SK-MEL-5 (cell line): Measurements from ENCODE around the gene KATNAL2. TPM values are rescaled to one million over a fixed set of nuclear protein-coding genes. Genes with fewer than 3 reads are reported as not detected.
A peak's percentile ranks its signal among the peaks of the same experiment; 100 is the strongest.

ENCODE experiments used
- DNase-seq: peaks from one replicate; pipeline ENCODE4 v3.0.0-alpha.2; 2016; ENCODE audit warnings: low read depth, low spot score
- in situ Hi-C: cut with HindIII; loops from 2 replicates; pipeline ENCODE4 v1.10.0; 2016; ENCODE audit warnings: low sequenced_read_pairs, high pct_unique_total_duplicates, low pct_unique_long_range_greater_than_20kb
- polyA plus RNA-seq, 2 experiments: library from polyadenylated mRNA; depleted of rRNA; stranded (reverse); fragments of >200 nt; gene quantifications; 2 replicates each; pipeline ENCODE4 v1.2.3, GENCODE V29; 2015
- total RNA-seq: library from RNA; depleted of rRNA; stranded (reverse); fragments of >200 nt; shearing (Covaris generic); gene quantifications from 2 replicates; pipeline ENCODE4 v1.2.3, GENCODE V29; 2014; rRNA removed

Gene KATNAL2, protein sequence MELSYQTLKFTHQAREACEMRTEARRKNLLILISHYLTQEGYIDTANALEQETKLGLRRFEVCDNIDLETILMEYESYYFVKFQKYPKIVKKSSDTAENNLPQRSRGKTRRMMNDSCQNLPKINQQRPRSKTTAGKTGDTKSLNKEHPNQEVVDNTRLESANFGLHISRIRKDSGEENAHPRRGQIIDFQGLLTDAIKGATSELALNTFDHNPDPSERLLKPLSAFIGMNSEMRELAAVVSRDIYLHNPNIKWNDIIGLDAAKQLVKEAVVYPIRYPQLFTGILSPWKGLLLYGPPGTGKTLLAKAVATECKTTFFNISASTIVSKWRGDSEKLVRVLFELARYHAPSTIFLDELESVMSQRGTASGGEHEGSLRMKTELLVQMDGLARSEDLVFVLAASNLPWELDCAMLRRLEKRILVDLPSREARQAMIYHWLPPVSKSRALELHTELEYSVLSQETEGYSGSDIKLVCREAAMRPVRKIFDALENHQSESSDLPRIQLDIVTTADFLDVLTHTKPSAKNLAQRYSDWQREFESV
- 9.5 and 10.0 TPM in 2 replicates for total RNA-seq
- polyA plus RNA-seq (2015; cell fraction: cytosol; rRNA removed), result 4.2 and 5.3 TPM in 2 replicates
- 94.8 and 119 TPM in 2 replicates for polyA plus RNA-seq (2015; cell fraction: nucleus; rRNA removed)

DNA sequence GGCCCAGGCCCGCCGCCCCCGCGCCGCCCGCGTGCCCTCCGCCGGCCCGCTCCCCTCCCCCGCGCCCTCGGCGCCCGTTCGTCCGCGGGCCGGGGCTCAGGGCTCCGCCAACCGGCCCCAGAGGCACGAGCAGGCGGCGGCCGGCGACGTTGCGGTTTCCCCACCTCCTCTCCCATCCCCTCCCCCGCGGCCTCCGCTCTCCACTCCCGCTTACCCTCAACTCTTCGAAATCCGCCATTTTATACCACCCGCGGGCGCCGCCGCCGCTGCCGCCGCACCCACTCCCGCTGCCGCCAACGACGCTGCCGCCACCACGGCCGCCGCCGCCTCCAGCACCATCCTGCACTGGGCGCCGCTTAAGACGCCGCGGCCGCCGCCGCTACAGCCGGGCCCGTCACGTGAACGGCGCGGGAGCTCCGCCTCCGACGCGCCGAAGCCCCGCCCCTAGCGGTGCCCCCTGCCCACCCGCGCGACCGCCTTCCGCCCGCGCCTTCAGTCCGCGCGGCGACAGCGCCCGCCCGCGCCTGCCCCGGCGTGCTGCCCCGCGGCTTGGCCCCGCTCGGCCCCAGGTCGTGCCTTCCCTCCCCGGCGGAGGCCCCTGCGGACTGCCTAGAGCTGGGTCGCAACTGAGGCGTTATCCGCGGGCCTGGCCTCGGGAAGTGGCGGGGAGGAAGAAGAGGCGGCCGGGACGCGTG, at the start of gene KATNAL2, which contains the start of gene PIAS2:
Gene KATNAL2, plus strand, starts transcription at position 495 of the 695 bp plus-strand sequence. CDS start 29,271 bp downstream, outside the sequence.
Gene PIAS2, minus strand, starts transcription at position 400 of the 695 bp plus-strand sequence. Its CDS starts 162 bp downstream, at position 238.
- in situ Hi-C loops, result no loop called here

GRCh38 chr18:46868169-46868921, 49.1 kb upstream of the KATNAL2 start:
- no peak for DNase-seq
- in situ Hi-C loops, result no loop called here

More for the DNA sequence above, at the start of gene KATNAL2, which contains the start of gene PIAS2:
- peak; percentile 66 for DNase-seq

DNA sequence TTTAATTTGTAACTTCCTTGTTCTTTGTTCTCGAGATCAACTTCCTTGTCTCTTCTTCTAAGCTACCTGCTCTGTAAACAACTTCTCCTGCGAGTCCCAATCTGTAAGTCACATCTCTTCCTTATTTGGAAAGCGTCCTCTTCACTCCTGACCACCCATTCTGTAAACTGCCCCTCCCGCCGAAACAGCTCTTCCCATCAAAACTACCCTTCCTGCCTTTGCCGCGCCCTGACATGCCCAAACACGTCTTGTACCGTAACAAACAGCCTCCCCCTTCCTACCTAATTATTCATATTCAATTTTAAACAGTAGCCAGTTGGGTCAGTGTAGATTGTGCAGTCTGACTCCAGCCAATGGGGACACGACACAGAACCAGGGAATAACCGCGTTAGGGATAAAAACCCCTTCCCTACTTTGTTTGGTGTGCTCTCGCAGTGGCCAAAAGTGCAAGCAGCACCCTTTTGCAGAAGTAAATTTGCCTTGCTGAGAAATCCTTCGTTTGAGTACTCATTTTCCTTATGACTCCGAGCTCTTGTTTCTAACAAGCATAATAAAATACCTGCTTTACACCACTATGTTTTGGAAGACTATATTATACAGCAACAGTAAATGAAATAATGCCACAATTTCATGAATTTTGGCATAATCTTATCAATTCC, 39.9 kb upstream of the KATNAL2 start:
- no peak for DNase-seq
- in situ Hi-C loops, result no loop called here

DNA sequence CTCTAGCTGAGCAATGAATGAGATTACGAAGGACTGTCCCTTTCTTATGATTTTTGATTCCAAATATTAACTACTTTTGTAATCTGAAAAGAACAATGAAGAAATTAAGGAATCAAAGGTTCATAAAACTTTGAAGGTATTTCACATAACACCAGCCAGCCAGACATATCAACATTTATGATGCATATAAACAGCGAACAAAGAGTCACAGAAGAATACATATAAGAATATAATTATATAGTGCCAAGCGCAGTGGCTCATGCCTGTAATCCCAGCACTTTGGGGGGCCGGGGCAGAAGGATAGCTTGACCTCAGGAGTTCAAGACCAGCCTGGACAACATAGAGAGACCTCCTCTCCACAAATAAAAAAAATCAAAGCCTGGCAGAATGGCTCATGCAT, 34.2 kb upstream of the KATNAL2 start:
- in situ Hi-C loops, result no loop called here
- DNase-seq, result no peak

GRCh38 chr18:46886893-46887292, 30.5 kb upstream of the KATNAL2 start:
- no peak for DNase-seq
- in situ Hi-C loops, result no loop called here

DNA sequence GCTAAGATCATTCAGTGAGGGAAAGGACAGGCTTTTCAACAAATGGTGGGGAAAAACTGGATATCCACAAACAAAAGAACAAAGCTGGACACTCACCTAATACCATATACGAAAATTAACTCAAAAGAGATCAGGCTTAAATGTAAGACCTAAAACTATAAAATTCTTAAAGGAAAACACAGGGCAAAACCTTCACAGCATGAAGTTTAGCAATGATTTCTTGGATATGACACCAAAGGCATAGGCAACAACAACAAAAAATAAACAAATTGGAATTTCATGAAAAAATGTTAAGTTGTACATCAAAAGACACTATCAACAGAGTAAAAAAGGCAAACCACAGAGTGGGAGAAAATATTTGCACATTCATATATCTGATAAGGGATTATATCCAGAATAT, 28.4 kb upstream of the KATNAL2 start:
- in situ Hi-C loops, result no loop called here
- DNase-seq, result no peak

GRCh38 chr18:46891742-46892214, 25.6 kb upstream of the KATNAL2 start:
- in situ Hi-C loops, result no loop called here
- no peak for DNase-seq

- in situ Hi-C loops, result no loop called here
- no peak for DNase-seq
Observed at GRCh38 chr18:46892842-46893241, 24.6 kb upstream of the KATNAL2 start.

DNA sequence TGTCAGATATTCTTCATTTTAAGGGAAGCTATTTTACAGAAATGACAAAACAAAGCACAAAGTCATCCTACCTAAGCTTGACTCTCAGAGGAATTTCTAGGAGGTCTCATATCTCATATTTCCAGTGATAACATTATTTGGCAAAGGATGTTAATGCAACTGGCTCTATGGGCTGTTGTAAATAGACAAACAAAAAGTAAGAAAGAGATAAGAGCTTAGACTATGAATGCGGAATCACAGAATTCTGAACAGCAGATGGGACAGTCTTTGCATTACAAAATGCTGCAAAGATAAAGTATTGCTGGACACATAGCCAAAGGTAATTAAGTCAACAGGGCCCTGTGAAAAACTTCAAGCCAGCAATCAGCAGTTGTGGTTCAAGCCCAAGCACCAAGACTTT, 24.0 kb upstream of the KATNAL2 start:
- in situ Hi-C loops, result no loop called here
- DNase-seq, result no peak

- in situ Hi-C loops, result no loop called here
- DNase-seq, result no peak
Observed at GRCh38 chr18:46894124-46894523, 23.3 kb upstream of the KATNAL2 start.

DNA sequence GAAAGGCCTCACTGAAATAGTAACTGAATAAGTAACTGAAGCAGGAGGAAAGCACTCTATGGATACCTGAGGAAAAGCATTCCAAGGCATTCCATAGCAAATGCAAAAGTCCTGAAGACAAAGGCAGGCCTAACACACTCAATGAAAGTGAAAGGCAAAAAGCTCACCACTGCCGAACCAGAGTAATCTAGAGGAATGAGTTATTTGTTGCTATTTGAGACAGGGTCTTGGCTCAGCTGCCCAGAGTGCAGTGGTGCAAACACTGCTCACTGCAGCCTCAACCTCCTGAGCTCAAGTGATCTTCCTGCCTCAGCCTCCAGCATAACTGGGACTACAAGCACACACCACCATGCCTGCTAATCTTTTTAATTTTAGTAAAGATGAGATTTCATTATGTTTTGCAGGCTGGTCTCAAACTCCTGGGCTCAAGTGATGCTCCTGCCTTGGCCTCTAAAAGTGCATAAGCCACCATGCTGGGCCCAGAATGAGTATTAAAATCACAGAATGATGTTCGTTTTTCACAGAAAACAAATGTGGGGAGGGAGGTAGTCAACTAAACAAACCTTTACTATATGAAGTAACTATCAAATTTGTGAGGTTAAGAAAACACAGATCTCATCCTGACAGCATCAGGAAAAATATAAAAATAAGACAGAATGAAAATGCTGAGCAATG, 18.0 kb upstream of the KATNAL2 start:
- in situ Hi-C loops, result no loop called here
- DNase-seq, result no peak

- no peak for DNase-seq
- in situ Hi-C loops, result no loop called here
Observed at GRCh38 chr18:46903406-46903805, 14.0 kb upstream of the KATNAL2 start.

DNA sequence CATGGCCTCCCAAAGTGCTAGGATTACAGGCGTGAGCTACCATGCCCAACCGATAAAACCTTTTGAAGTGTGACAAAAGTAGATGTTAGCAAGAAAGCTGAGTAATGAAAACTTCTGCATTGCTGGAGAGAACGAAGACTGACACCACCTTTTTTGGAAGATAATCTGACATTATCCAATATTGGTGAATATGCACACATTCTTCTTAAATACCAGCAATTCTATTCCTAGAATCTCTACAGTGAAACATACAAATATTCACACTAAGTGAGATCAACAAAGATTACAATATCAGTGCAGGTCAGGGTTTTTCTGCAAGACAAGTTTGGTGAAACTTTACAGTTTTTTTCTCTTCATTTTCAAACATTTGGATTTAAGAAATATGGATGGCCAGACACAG, 7.9 kb upstream of the KATNAL2 start:
- DNase-seq, result no peak
- in situ Hi-C loops, result no loop called here

DNA sequence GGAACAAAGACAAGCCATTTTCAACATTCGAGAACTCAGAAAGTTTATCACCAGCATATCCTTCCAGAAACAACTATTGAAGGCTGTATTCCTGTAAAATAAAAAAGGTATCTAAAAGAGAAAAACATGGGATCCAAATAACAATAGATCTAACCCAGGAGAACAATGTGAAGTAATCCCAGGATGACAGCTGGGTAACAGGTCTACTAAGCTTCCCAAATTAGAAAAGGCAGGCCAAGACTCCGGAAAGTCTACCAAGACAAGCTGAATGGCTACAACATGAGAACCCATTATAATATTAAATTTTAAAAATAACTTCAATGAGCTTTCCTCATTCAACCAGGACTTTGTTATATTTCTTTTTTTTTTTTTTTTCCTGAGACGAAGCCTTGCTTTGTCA, 6.5 kb upstream of the KATNAL2 start:
- in situ Hi-C loops, result no loop called here
- DNase-seq, result no peak

DNA sequence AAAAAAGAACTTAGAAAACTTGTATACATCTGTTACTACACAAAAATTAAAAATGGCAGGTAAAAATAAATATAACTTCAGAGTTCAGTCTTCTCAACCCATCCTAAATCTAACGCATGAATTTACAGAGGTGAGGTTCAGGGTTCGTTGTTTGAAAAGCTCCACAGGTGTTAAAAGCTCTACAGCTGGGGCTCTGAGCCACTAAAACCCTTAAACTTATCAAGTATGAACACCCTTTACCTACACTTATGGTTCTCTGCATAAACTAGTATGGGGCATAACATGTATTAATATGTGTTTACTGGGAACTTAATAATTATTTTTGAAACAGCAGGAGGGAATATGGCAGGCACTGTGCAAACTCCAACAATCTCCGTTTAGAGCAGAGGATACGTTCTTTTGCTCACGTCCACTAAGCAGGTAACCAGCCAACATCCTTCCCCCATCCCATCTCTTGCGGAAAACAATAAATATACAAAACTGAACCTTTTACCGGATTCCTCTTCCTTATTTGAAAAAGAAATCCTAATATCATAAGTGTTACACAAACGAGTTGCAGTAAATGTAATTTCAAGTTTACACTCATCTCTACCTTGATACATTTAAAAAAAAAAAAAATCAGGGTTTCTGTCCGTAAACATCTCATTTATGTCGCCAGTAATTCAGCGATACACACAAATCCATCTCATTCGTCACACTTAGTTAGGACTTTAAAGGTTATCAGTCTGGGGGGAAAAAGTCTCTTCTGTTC, 1.4 kb upstream of the KATNAL2 start:
- DNase-seq, result no peak
- in situ Hi-C loops, result no loop called here

DNA sequence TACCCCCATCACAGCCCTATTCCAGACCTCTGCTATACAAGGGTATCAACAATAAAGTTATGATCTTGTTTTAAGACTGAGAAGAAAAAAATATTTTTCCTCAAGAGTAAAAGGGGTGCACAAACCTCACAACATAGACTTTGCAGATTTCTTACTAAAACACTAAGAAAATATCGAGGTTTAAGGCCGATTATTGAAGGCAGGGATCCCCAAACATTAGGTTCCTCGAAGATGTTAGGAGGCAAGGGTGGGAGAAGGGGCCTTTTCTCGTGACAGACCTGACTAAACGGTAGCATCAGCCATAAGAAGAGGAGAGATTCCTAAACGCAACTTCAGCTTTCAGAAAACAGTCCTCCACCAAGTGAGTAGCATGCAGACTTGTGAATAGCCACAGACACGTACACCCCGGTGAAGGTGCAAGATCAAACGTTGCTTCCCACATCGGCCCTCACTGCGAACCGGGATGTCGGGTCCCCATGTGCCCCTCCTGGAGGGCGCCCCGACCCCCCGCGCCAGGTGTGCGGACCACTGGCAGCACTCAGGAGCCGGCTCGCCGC, 773 bp upstream of the KATNAL2 start:
- DNase-seq, result peak; percentile 29

More for the DNA sequence above, 773 bp upstream of the KATNAL2 start:
- in situ Hi-C loops, result no loop called here
